Ovary (tissue), 3 donors: ENCODE measurements around the gene NDEL1.

Source experiments
- CTCF ChIP-seq, 3 donors: fragments of 450-650 bp in 2 of 3; fragments of 200-600 bp in 1 of 3; IDR thresholded peaks; one replicate each; pipeline versions ENCODE4 v1.5.1 to v1.8.0; 2016 to 2022; ENCODE audit warnings: antibody characterized with exemption in 3 of 3, mild to moderate bottlenecking in 1 of 3
- POLR2A ChIP-seq: fragments of 450-650 bp; IDR thresholded peaks from one replicate; pipeline ENCODE4 v1.6.1; 2017; ENCODE audit warnings: antibody characterized with exemption, mild to moderate bottlenecking, moderate library complexity
- donor health status: DM: no; HTN: no; CAD: no.

DNA sequence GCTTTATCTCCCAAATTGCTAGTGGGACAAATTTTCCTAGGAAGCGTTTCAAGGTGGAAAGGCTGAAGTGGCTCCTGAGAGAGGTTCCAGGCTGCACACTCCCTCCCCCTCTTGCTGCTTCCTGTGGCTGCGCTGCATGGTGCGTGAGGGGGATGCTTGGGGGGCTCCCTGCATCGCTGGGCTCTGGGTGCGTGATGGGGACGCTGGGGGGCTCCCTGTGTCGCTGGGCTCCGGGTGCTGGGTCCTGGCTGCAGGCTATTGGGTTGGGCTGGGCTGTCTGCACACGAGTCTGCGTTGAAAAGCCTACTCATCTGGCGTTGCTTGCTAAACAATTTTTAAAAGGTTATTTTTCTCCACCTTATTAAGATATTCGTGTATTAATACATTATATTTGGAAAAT is 30.1 kb downstream of the NDEL1 start:
- TF ChIP-seq POLR2A (no peak), CTCF (IDR thresholded peaks at IDR 0.05) (no peak)
